DND-41 (cell line): ENCODE data around the gene NCOR1.
"Not testable (repeated sequence)": the region's sequence is repeated elsewhere in the genome, so short reads cannot be mapped to it uniquely, and the experiment has no call there.

Experiments used
- ATAC-seq: fragments of 200-7000 bp; cut with Tn5 transposase; 3 replicates; pipeline ENCODE4 v1.9.1; 2021; ENCODE audit warnings: low read depth; ENCODE audit not compliant: insufficient read depth
- DNase-seq: peaks from one replicate; pipeline ENCODE4 v3.0.0-alpha.2; 2020
- H2AFZ ChIP-seq: 2 replicates; pipeline ENCODE4 v1.6.0; 2012; ENCODE audit warnings: low read depth, low read length
- H3K27ac ChIP-seq: 2 replicates; pipeline ENCODE4 v1.5.1; 2012; ENCODE audit warnings: low read length, inconsistent platforms
- H3K27me3 ChIP-seq: fragments of 200-600 bp; sonication (generic); 2 replicates; pipeline ENCODE4 v1.6.0; 2012; ENCODE audit warnings: low read length, mild to moderate bottlenecking, inconsistent platforms; ENCODE audit not compliant: insufficient read depth, poor library complexity
- H3K36me3 ChIP-seq: 2 replicates; pipeline ENCODE4 v1.5.1; 2012; ENCODE audit warnings: low read length, inconsistent platforms; ENCODE audit not compliant: insufficient read depth
- H3K4me1 ChIP-seq: 2 replicates; pipeline ENCODE4 v1.5.1; 2012; ENCODE audit warnings: mild to moderate bottlenecking, low read length; ENCODE audit not compliant: insufficient read depth
- H3K4me2 ChIP-seq: 2 replicates; pipeline ENCODE4 v1.6.0; 2012; ENCODE audit warnings: mild to moderate bottlenecking, moderate library complexity, low read length, inconsistent platforms; ENCODE audit not compliant: insufficient read depth
- H3K4me3 ChIP-seq, 2 experiments: fragments of 200-600 bp in 1 of 2; shearing (Covaris generic) in 1 of 2; 2 replicates each; pipeline ENCODE4 v1.5.1; 2012 to 2016; ENCODE audit warnings: inconsistent platforms in 2 of 2, low read length in 2 of 2, mild to moderate bottlenecking in 2 of 2, low read depth in 1 of 2, moderate library complexity in 1 of 2
- H3K79me2 ChIP-seq: 2 replicates; pipeline ENCODE4 v1.6.0; 2012; ENCODE audit warnings: low read length, inconsistent platforms; ENCODE audit not compliant: insufficient read depth
- H3K9ac ChIP-seq: 2 replicates; pipeline ENCODE4 v1.6.0; 2012; ENCODE audit warnings: low read depth, mild to moderate bottlenecking, inconsistent platforms, low read length, moderate library complexity
- H3K9me3 ChIP-seq: 2 replicates; pipeline ENCODE4 v1.5.1; 2012; ENCODE audit warnings: low read length, moderate library complexity, mild to moderate bottlenecking, inconsistent platforms; ENCODE audit not compliant: insufficient read depth, severe bottlenecking
- H4K20me1 ChIP-seq: 2 replicates; pipeline ENCODE4 v1.6.0; 2012; ENCODE audit warnings: low read length; ENCODE audit not compliant: insufficient read depth
- EZH2 ChIP-seq: IDR thresholded peaks from 3 replicates; pipeline ENCODE4 v1.6.1; 2012; ENCODE audit warnings: borderline replicate concordance, low read depth, mild to moderate bottlenecking, moderate library complexity, low read length, inconsistent platforms; ENCODE audit not compliant: severe bottlenecking
- TF ChIP-seq, protein P1 (sequence below): IDR thresholded peaks from 2 replicates; pipeline ENCODE4 v1.5.1; 2012; ENCODE audit warnings: borderline replicate concordance, low read length, moderate library complexity, mild to moderate bottlenecking; ENCODE audit not compliant: poor library complexity, severe bottlenecking; ENCODE audit errors: extremely low read depth

Gene NCOR1

DNA sequence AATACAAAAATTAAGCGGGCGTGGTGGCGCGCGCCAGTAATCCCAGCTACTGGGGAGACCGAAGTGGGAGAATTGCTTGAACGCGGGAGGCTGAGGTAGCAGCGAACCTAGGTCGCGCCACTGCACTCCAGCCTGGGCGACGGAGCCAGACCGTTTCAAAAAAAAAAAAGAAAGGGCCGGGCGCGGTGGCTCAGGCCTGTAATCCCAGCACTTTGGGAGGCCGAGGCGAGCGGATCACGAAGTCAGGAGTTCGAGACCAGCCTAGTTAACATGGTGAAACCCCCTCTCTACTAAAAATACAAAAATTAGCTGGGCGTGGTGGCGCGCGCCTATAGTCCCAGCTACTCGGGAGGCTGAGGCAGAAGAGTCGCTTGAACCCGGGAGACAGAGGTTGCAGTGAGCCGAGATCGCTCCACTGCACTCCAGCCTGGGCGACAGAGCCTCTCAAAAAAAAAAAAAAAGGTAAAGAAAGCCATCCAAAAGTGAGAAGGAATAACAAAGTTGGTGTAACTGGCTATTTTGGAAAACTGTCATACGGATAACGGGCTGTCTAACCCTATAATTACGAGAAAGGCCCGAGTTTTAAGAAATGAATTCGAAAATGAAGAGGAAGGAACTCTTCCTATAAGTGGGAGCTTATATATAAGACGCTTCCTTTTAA lies 1.1 kb upstream of the NCOR1 start:
- peak; percentile 15 for DNase-seq
- Histone ChIP-seq H3K4me3 (peak overlapping the region; percentile 83 to 84; a peak in 3 of 4 replicates), H3K79me2 (peaks cover 90% of the 10 kb centered on the region)

DNA sequence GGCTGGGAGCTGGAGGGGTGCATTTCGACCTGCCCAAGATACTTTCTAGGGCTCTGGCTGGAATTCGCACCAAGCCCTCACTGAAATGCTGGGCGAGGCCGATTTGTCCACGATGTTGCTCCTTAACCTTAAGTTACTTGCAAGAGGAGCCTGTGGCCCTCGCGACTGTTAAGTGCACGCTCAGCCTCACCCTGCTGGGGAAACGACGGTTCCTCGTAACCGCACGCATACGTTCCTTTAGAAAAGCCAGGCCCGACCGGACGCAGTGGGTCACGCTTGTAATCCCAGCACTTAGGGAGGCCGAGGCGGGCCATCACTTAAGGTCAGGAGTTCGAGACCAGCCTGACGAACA lies 607 bp upstream of the NCOR1 start:
- H3K9ac ChIP-seq = peak overlapping the region; percentile 99
- no peak for ATAC-seq
- peak overlapping the region; percentile 97 for H3K27ac ChIP-seq
- DNase-seq = no peak
- H3K27me3 ChIP-seq = no peaks in the 10 kb centered on the region
- peak overlapping the region; percentile 77 for H2AFZ ChIP-seq
- H3K4me3 ChIP-seq = peak overlapping the region; percentile 83 to 84
- H4K20me1 ChIP-seq = peaks cover 18% of the 10 kb centered on the region
- peak overlapping the region; percentile 95 for H3K4me2 ChIP-seq
- peaks cover 92% of the 10 kb centered on the region for H3K79me2 ChIP-seq
- TF ChIP-seq, protein P1, sequence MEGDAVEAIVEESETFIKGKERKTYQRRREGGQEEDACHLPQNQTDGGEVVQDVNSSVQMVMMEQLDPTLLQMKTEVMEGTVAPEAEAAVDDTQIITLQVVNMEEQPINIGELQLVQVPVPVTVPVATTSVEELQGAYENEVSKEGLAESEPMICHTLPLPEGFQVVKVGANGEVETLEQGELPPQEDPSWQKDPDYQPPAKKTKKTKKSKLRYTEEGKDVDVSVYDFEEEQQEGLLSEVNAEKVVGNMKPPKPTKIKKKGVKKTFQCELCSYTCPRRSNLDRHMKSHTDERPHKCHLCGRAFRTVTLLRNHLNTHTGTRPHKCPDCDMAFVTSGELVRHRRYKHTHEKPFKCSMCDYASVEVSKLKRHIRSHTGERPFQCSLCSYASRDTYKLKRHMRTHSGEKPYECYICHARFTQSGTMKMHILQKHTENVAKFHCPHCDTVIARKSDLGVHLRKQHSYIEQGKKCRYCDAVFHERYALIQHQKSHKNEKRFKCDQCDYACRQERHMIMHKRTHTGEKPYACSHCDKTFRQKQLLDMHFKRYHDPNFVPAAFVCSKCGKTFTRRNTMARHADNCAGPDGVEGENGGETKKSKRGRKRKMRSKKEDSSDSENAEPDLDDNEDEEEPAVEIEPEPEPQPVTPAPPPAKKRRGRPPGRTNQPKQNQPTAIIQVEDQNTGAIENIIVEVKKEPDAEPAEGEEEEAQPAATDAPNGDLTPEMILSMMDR = no peak
- no peak for TF ChIP-seq EZH2
- peaks cover 54% of the 10 kb centered on the region for H3K4me1 ChIP-seq
- no peaks in the 10 kb centered on the region for H3K36me3 ChIP-seq
- H3K9me3 ChIP-seq = no peaks in the 10 kb centered on the region

More for the DNA sequence above, 1.1 kb upstream of the NCOR1 start:
- Histone ChIP-seq H3K4me2 (peak overlapping the region; percentile 95), H3K4me1 (peaks cover 54% of the 10 kb centered on the region), H3K9ac (peak overlapping the region; percentile 99), H3K27ac (peak overlapping the region; percentile 97), H2AFZ (peak overlapping the region; percentile 91), H4K20me1 (peaks cover 14% of the 10 kb centered on the region)
- H3K27me3 ChIP-seq, H3K36me3 ChIP-seq, ATAC-seq, H3K9me3 ChIP-seq: not testable (repeated sequence)

DNA sequence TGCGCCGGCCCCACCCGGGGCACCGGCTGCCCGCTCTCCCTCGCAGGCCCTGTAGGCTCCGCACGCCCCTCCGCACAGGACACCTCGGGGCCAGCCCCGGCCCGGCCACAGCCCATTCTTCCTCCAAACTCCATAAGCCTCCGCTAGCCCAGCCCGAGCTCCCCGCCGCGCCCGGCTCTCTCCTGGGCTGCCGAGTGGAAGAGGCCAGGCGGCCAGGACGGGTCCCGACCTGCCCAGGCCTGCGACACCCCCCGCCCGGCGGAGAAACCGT lies 397 bp downstream of the NCOR1 start:
- H3K36me3 ChIP-seq = no peaks in the 10 kb centered on the region
- peak overlapping the region; percentile 83 to 84 for H3K4me3 ChIP-seq
- H3K27ac ChIP-seq = peak overlapping the region; percentile 97
- H3K4me1 ChIP-seq = peaks cover 54% of the 10 kb centered on the region
- H2AFZ ChIP-seq = peak overlapping the region; percentile 79
- peak overlapping the region; percentile 99 for H3K9ac ChIP-seq
- no peaks in the 10 kb centered on the region for H3K27me3 ChIP-seq
- ATAC-seq = peak; percentile 27
- peaks cover 93% of the 10 kb centered on the region for H3K79me2 ChIP-seq
- H3K4me2 ChIP-seq = peak overlapping the region; percentile 80
- peak; percentile 41 for DNase-seq
- peaks cover 20% of the 10 kb centered on the region for H4K20me1 ChIP-seq
- no peaks in the 10 kb centered on the region for H3K9me3 ChIP-seq
- no peak for TF ChIP-seq EZH2
- TF ChIP-seq, protein P1 = no peak

DNA sequence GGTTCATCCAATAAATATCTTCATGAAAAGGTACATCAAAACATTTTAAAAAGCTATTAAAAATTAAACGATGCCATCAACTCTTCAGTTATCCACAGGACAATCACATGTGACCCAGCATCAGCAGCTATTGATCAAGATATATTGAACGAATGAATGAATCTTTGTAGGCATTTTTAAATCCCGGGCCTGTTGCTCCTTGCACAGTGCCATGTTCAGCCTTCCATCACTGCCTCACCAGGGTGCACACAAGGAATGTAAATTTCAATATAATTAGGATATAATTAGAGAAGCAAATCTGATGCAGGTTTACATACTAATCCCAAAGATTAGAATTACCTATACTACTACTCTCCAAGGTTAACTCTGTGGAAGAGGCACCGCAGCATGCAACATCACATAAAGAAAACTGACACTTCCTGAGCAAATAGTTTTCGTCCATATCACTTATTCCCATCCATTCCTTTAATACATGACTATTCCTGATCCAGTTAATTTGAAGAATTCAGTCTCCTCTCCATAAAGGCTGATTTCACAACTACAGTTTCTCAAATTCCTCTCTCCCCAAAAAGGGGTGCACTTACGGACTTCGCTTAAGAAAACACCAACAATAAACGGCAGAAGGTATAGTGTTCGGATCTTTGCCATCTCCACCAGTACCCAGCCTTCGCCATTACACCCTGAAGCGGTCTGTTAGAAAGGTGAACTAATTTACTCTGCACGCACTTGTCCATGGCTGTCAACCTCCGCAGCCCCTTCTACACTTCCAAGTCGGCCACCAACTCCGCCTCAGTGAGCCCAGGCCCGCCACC lies 938 bp downstream of the NCOR1 start:
- ATAC-seq (no peak), DNase-seq (no peak)
- peak overlapping the region; percentile 79 for H2AFZ ChIP-seq

More for the DNA sequence above, 938 bp downstream of the NCOR1 start:
- peaks cover 51% of the 10 kb centered on the region for H3K4me1 ChIP-seq
- peaks cover 20% of the 10 kb centered on the region for H4K20me1 ChIP-seq
- peak overlapping the region; percentile 97 for H3K27ac ChIP-seq
- no peaks in the 10 kb centered on the region for H3K9me3 ChIP-seq
- H3K79me2 ChIP-seq = peaks cover 93% of the 10 kb centered on the region
- H3K4me3 ChIP-seq = peak overlapping the region; percentile 83 to 84
- H3K9ac ChIP-seq = peak overlapping the region; percentile 99
- peak overlapping the region; percentile 80 for H3K4me2 ChIP-seq
- no peaks in the 10 kb centered on the region for H3K27me3 ChIP-seq
- TF ChIP-seq, protein P1 = no peak
- TF ChIP-seq EZH2 = no peak
- no peaks in the 10 kb centered on the region for H3K36me3 ChIP-seq
